GM23248 (cell line): ENCODE data around the gene HOXB6.

Source experiments
- EZH2 ChIP-seq: fragments of 200-600 bp; sonication (generic); IDR thresholded peaks from 2 replicates; pipeline ENCODE4 v1.6.1; 2018; ENCODE audit warnings: antibody characterized with exemption, mild to moderate bottlenecking; ENCODE audit not compliant: insufficient read depth, poor library complexity, severe bottlenecking
- EZH2phosphoT487 ChIP-seq: fragments of 200-600 bp; sonication (generic); IDR thresholded peaks from 2 replicates; pipeline ENCODE4 v1.6.1; 2018; ENCODE audit warnings: antibody characterized with exemption, moderate library complexity, mild to moderate bottlenecking, low read depth; ENCODE audit not compliant: insufficient read depth

GRCh38 chr17:48571826-48572417 is 32.9 kb downstream of the HOXB6 start:
- TF ChIP-seq EZH2, result no peak
- TF ChIP-seq EZH2phosphoT487, result no peak
